ENCODE measurements around the gene INPP5A. TPM values are rescaled to one million over a fixed set of nuclear protein-coding genes. Genes with fewer than 3 reads are reported as not detected.

INPP5A gene
- total and polyA plus RNA-seq, 5 donors from 2014 or later, result 0.66 to 21.3 (median 1.0) TPM

DNA sequence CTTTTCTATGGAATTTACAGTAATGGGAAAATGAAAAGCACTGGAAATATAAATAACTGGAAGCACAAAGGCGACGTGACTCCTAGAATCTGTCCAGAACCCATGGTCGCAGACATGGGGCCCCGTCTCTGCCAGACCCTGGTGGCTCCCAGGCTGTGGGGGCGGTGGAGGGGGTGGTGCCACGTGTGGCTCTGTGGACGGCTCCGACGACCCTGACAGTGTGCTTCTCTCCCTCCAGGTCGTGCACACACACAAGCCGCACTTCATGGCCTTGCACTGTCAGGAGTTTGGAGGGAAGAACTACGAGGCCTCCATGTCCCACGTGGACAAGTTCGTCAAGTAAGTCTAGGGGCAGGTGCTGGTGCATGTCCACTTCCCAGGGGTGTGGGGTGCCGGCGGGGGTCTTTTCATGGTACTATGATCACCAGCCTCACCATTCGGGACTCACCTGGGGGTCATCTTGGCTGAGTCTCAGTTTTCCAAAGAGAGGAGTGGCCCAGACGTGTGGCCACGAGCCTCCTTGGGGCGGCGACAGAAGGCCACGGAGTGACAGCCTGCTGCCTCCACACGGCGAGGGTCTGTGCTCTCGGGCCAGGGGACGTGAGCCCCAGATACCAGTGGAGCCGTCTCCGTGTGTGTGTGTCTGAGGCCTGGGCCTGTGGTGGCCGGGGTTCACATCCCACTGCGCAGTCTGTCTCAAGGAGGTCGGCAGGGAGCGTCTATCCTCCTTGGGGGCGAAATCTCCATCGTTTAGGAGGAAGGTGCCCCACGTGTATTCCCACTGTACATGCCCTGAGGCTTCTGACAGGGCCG is 108.2 kb downstream of the INPP5A start:
- no peak overlapping the region for H3K27ac Mint-ChIP-seq
- no peak overlapping the region for H3K4me3 Mint-ChIP-seq
- H3K27me3 Mint-ChIP-seq, result no peaks in the 10 kb centered on the region
- DNase-seq (no peak), ATAC-seq (ENCODE audit: low read depth in 2 of 2) (no peak)
- no peaks in the 10 kb centered on the region for H3K27me3 ChIP-seq (ENCODE audit: control insufficient read depth, insufficient read depth, low read length)
- H3K36me3 ChIP-seq (ENCODE audit: control insufficient read depth, insufficient read depth, low read length), result no peaks in the 10 kb centered on the region
- no peak overlapping the region for H3K4me3 ChIP-seq (ENCODE audit: low read depth, low read length)
- no peaks in the 10 kb centered on the region for H3K4me1 ChIP-seq (ENCODE audit: control insufficient read depth, insufficient read depth, low read length, poor library complexity, severe bottlenecking)
- peaks cover 24% of the 10 kb centered on the region for H3K36me3 Mint-ChIP-seq
- H3K4me1 Mint-ChIP-seq, result peaks cover 0 to 18% (median 15%) of the 10 kb centered on the region in 4 donors
- peaks cover 0 to 1% (median 0%) of the 10 kb centered on the region in 7 donors for H3K9me3 Mint-ChIP-seq
- H3K27ac ChIP-seq (ENCODE audit: insufficient read depth, low read length, poor library complexity, severe bottlenecking), result no peak overlapping the region
- H3K9me3 ChIP-seq (ENCODE audit: control insufficient read depth in 2 of 2, low read length in 2 of 2), result no peaks in the 10 kb centered on the region

DNA sequence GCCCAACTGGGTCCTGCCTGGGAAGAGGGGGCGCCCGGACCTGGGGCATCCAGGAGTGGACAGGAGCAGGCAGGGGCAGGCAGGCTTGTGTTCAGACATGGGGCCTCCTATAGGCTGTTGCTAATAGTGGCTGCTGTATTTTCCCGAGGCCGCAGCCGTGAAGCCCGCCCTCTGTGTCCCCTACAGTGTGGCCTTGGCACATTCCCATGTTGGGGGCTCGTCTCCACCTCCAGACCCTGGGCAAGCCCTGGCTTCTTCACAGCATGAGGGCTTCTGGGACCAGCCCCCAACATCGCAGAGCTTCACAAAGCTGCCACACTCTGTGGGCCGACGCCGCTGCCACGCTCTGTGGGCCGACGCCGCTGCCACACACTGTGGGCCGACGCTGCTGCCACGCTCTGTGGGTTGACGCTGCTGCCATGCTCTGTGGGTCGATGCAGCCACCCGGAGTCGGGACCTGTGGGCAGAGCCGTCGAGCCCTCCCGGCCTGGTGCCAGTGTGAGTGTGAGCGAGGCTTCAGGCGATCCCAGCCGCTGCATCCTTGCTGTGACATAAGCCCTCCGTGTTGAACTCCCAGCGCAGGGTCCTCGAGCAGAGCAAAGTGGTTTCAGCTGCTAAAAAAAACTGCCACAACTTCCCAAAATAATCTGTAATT is 109.0 kb downstream of the INPP5A start:
- Mint-ChIP-seq H3K4me3 (no peak overlapping the region), H3K9me3 (peaks cover 0 to 1% (median 0%) of the 10 kb centered on the region in 7 donors), H3K27ac (no peak overlapping the region), H3K4me1 (peaks cover 0 to 11% (median 9%) of the 10 kb centered on the region in 4 donors), H3K27me3 (no peaks in the 10 kb centered on the region), H3K36me3 (peaks cover 16% of the 10 kb centered on the region)
- Histone ChIP-seq H3K9me3 (ENCODE audit: control insufficient read depth in 2 of 2, low read length in 2 of 2) (no peaks in the 10 kb centered on the region), H3K27me3 (ENCODE audit: control insufficient read depth, insufficient read depth, low read length) (no peaks in the 10 kb centered on the region), H3K27ac (ENCODE audit: insufficient read depth, low read length, poor library complexity, severe bottlenecking) (no peak overlapping the region), H3K4me3 (ENCODE audit: low read depth, low read length) (no peak overlapping the region), H3K36me3 (ENCODE audit: control insufficient read depth, insufficient read depth, low read length) (no peaks in the 10 kb centered on the region), H3K4me1 (ENCODE audit: control insufficient read depth, insufficient read depth, low read length, poor library complexity, severe bottlenecking) (no peaks in the 10 kb centered on the region)
- ATAC-seq (ENCODE audit: low read depth in 2 of 2) (no peak), DNase-seq (no peak)

DNA sequence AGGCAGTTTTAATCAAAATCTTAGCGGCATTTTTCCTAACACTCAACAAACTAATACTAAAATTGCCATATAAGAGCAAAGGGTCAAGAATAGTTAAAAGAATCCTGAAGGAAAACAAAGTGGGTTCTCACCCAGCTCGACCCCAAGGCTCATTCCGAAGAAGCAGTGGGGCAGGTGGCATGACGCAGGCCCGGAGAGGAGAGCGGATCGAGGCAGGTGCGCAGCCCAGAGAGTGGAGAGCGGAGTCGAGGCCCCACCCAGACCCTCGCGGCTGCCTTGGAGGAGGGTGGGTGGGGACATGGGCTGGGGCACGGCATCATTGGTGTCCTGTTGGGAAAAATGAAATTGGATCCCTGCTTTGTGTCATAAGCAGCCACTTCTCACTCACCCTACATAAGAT is 109.8 kb downstream of the INPP5A start:
- Histone ChIP-seq H3K36me3 (ENCODE audit: control insufficient read depth, insufficient read depth, low read length) (no peaks in the 10 kb centered on the region), H3K27ac (ENCODE audit: insufficient read depth, low read length, poor library complexity, severe bottlenecking) (no peak overlapping the region), H3K9me3 (ENCODE audit: control insufficient read depth in 2 of 2, low read length in 2 of 2) (no peaks in the 10 kb centered on the region), H3K4me1 (ENCODE audit: control insufficient read depth, insufficient read depth, low read length, poor library complexity, severe bottlenecking) (no peaks in the 10 kb centered on the region), H3K4me3 (ENCODE audit: low read depth, low read length) (no peak overlapping the region), H3K27me3 (ENCODE audit: control insufficient read depth, insufficient read depth, low read length) (no peaks in the 10 kb centered on the region)
- Mint-ChIP-seq H3K4me3 (no peak overlapping the region), H3K27me3 (no peaks in the 10 kb centered on the region), H3K36me3 (peaks cover 20% of the 10 kb centered on the region), H3K27ac (no peak overlapping the region), H3K4me1 (peaks cover 0 to 10% (median 8%) of the 10 kb centered on the region in 4 donors), H3K9me3 (peaks cover 0 to 1% (median 0%) of the 10 kb centered on the region in 7 donors)
- ATAC-seq (ENCODE audit: low read depth in 2 of 2) (no peak), DNase-seq (no peak)

DNA sequence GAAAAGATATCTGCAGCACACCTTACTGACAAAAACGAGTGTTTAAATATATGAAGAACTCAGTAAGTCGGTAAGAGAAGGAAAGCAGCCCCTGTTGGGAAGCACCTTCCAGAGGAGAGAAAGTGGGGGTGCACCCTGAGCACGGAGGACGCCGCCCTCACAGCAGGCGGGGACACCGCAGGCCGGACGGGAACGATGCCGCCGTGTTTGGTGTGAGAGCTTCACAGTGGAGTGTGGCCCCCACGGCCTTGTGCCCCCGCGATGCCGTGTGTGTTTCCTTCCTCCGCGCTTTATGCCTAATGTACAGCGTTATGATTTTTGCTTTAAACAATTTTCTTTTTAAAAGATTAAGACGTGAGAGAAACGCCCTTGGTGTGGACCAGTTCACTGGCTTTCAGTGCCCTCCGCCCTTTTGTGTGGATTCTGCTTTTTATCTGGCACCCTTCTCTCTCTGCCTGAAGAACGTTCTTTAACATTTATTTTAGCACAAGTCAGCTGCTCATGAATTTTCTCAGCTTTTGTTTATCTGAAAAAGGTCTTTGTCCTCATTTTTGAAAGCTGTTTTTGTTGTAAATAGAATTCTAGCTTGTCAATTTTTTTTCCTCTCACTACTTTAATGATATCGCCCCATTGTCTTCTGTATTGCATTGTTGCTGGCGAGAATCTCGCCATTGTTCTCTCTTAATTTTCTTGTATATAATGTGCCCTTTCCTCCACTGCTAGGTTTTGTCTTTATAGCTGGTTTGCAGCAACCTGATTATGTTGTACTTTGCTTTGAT is 110.7 kb downstream of the INPP5A start:
- H3K27me3 Mint-ChIP-seq, result no peaks in the 10 kb centered on the region
- no peak overlapping the region for H3K27ac Mint-ChIP-seq
- H3K4me1 Mint-ChIP-seq, result peaks cover 0 to 7% (median 5%) of the 10 kb centered on the region in 4 donors
- Histone ChIP-seq H3K4me1 (ENCODE audit: control insufficient read depth, insufficient read depth, low read length, poor library complexity, severe bottlenecking) (no peaks in the 10 kb centered on the region), H3K36me3 (ENCODE audit: control insufficient read depth, insufficient read depth, low read length) (no peaks in the 10 kb centered on the region), H3K27ac (ENCODE audit: insufficient read depth, low read length, poor library complexity, severe bottlenecking) (no peak overlapping the region), H3K27me3 (ENCODE audit: control insufficient read depth, insufficient read depth, low read length) (no peaks in the 10 kb centered on the region), H3K9me3 (ENCODE audit: control insufficient read depth in 2 of 2, low read length in 2 of 2) (no peaks in the 10 kb centered on the region), H3K4me3 (ENCODE audit: low read depth, low read length) (no peak overlapping the region)
- H3K4me3 Mint-ChIP-seq, result no peak overlapping the region
- ATAC-seq (ENCODE audit: low read depth in 2 of 2) (no peak), DNase-seq (no peak)
- peaks cover 23% of the 10 kb centered on the region for H3K36me3 Mint-ChIP-seq
- peaks cover 0 to 1% (median 0%) of the 10 kb centered on the region in 7 donors for H3K9me3 Mint-ChIP-seq

DNA sequence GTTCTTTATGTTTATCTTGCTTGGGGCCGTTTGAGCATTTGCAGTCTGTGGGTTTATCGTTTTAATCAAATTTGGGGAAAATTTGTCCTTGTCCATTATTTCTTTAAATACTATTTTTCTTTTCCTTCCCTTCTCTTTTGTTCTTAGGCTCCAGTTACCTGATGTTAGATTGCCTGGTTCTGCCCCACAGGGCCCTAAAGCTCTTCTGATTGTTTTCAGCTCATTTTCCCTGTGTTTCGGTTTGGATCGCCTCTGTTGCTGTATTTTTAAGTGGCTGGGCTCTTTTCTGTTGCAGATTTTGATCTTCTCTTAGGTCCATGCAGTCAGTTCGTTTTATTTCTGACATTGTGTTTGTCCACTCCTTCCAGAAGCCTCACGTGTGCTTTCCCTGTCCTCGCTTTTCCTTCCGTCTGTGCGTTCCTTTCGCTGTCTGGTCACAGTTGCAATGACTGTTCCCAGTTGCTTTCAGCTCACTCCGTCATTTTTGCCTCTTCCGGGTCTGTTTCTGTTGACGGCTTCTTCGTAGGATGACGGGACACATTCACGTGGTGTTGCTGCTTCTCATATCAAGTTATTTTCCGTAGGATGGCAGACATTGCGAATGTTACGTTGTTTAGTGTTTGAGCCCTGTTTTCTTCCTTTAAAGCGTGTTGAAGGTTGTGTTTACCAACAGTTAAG is 111.4 kb downstream of the INPP5A start:
- no peaks in the 10 kb centered on the region for H3K4me1 ChIP-seq (ENCODE audit: control insufficient read depth, insufficient read depth, low read length, poor library complexity, severe bottlenecking)
- H3K9me3 Mint-ChIP-seq, result peaks cover 0 to 1% (median 0%) of the 10 kb centered on the region in 7 donors
- H3K27me3 Mint-ChIP-seq, result no peaks in the 10 kb centered on the region
- H3K27me3 ChIP-seq (ENCODE audit: control insufficient read depth, insufficient read depth, low read length), result no peaks in the 10 kb centered on the region
- no peak overlapping the region for H3K27ac ChIP-seq (ENCODE audit: insufficient read depth, low read length, poor library complexity, severe bottlenecking)
- no peak overlapping the region for H3K4me3 ChIP-seq (ENCODE audit: low read depth, low read length)
- H3K4me3 Mint-ChIP-seq, result no peak overlapping the region
- no peaks in the 10 kb centered on the region for H3K9me3 ChIP-seq (ENCODE audit: control insufficient read depth in 2 of 2, low read length in 2 of 2)
- ATAC-seq (ENCODE audit: low read depth in 2 of 2) (no peak), DNase-seq (no peak)
- H3K4me1 Mint-ChIP-seq, result peaks cover 0 to 7% (median 4%) of the 10 kb centered on the region in 4 donors
- H3K36me3 Mint-ChIP-seq, result peaks cover 23% of the 10 kb centered on the region
- H3K36me3 ChIP-seq (ENCODE audit: control insufficient read depth, insufficient read depth, low read length), result no peaks in the 10 kb centered on the region
- H3K27ac Mint-ChIP-seq, result peak overlapping the region in 1 of 3 donors; percentile 66

DNA sequence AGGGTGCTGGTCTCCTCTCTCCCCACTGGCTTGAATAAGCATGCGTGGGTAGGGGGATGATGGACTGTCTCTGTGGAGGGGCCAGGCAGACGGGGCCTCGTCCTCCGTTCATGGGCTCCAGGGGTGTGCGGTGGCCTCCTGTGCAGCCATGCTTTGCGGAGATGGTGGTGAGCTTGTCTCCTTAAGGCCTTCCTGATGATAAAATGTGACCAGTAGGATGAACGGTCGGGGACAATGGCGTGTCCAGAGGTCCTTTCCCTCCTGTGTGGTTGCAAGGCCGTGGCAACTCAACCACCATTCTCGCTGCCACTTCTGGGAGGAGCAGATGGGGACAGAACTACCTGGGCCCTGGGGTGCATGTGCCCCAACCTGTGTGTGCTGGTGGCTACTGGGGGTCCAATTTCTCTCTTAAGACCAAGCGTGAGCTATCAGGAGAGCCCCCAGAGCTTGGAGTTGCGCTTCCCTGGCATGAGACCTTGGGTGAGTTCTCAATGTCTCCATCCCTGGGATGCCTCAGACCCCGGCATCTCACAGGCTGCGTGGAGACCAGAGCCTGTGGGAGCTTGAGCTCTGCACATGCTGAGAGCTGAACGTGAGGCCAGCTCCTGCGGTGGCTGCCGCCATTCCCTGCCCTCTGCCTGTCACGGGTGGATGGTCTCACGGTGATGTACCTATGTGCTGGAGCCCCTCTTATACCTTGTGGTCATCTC is 112.2 kb downstream of the INPP5A start:
- Mint-ChIP-seq H3K27ac (peak overlapping the region in 1 of 3 donors; percentile 66), H3K27me3 (no peaks in the 10 kb centered on the region), H3K36me3 (peaks cover 26% of the 10 kb centered on the region), H3K9me3 (peaks cover 0 to 1% (median 0%) of the 10 kb centered on the region in 7 donors), H3K4me1 (peaks cover 4 to 7% (median 5%) of the 10 kb centered on the region in 4 donors), H3K4me3 (no peak overlapping the region)
- ATAC-seq (ENCODE audit: low read depth in 2 of 2) (no peak), DNase-seq (no peak)
- Histone ChIP-seq H3K27me3 (ENCODE audit: control insufficient read depth, insufficient read depth, low read length) (no peaks in the 10 kb centered on the region), H3K4me1 (ENCODE audit: control insufficient read depth, insufficient read depth, low read length, poor library complexity, severe bottlenecking) (no peaks in the 10 kb centered on the region), H3K9me3 (ENCODE audit: control insufficient read depth in 2 of 2, low read length in 2 of 2) (no peaks in the 10 kb centered on the region), H3K36me3 (ENCODE audit: control insufficient read depth, insufficient read depth, low read length) (no peaks in the 10 kb centered on the region), H3K4me3 (ENCODE audit: low read depth, low read length) (no peak overlapping the region), H3K27ac (ENCODE audit: insufficient read depth, low read length, poor library complexity, severe bottlenecking) (no peak overlapping the region)

Data from CD4-positive, CD25-positive, alpha-beta regulatory T cell (primary cell).